NCI-H510A treated with DMSO at 0.1 percent for 48 hours (cell line): Measurements from ENCODE around the gene MR1.

Experiments
- DNase-seq: peaks from one replicate; lab custom pipeline; 2025; lab: John Stamatoyannopoulos, UW

The MR1 gene

GRCh38 chr1:181033799-181034451 lies at the start of gene MR1:
TSS of gene MR1 (plus strand) at chr1:181033983. CDS start at chr1:181034008, 25 bp downstream.
- DNase-seq, result peak; percentile 36

GRCh38 chr1:180988253-180988752 lies 45.5 kb upstream of the MR1 start:
- DNase-seq, result peak; percentile 11

- peak; percentile 10 for DNase-seq
These were observed 39.5 kb upstream of the MR1 start for GRCh38 chr1:180994262-180994661.

DNA sequence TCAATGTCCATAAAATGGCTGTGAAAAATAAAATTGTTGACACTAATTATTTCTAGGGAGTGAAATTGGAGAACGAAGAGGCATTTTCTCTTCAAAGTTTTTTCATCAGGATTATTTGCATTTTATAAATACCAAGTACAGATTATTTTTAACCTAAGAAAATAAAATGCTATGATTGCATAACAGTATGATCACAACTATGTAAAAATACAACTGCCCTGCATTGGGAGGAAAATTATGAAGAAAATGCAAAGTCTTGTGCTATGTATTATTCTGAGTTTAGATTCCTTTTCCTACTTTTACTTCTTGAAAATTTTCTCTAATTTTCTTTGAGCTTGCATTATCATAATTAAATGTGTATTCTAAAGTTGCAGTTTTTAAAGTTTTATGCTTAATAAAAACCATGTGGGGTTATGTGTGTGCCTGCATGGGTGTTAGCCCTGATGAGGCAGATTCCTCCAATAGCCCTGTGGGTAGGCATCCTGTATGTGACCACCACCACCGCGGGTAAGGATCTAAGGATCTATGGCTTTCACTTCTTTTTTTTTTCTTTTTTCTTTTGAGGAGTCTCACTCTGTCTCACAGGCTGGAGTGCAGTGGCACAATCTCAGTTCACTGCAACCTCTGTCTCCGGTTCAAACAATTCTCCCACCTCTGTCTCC lies 35.8 kb upstream of the MR1 start:
- DNase-seq, result no peak

GRCh38 chr1:181001091-181001780 lies 32.5 kb upstream of the MR1 start:
- DNase-seq, result no peak

DNA sequence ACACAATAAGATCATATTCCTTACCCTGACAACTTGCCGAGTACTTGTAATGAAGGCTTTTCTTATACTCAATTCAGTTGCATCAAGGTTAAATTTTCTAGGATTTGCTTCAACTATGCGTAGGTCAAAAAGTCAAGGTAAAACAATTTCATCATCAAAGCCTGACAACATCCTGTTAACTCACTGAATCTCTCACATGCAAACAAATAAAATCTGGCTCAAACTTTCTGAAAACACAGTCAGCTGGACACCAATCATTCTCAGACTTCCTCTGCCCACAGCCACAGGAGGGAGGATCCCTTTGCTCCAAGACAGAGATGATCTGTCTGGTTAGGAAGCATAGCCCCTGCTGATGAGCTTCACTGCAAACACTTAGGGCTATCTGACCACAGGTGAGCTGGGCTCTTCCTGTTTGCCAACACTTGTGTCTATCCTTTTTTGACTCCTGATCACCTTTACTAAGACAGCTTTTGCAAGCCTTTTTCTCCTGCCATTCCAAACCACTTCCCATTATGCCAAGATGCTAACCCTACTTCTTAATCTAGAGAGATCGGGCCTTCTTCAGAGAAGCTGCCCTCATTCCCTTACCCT lies 31.1 kb upstream of the MR1 start:
- no peak for DNase-seq

- no peak for DNase-seq
These were observed 23.0 kb upstream of the MR1 start for GRCh38 chr1:181010789-181011188.

DNA sequence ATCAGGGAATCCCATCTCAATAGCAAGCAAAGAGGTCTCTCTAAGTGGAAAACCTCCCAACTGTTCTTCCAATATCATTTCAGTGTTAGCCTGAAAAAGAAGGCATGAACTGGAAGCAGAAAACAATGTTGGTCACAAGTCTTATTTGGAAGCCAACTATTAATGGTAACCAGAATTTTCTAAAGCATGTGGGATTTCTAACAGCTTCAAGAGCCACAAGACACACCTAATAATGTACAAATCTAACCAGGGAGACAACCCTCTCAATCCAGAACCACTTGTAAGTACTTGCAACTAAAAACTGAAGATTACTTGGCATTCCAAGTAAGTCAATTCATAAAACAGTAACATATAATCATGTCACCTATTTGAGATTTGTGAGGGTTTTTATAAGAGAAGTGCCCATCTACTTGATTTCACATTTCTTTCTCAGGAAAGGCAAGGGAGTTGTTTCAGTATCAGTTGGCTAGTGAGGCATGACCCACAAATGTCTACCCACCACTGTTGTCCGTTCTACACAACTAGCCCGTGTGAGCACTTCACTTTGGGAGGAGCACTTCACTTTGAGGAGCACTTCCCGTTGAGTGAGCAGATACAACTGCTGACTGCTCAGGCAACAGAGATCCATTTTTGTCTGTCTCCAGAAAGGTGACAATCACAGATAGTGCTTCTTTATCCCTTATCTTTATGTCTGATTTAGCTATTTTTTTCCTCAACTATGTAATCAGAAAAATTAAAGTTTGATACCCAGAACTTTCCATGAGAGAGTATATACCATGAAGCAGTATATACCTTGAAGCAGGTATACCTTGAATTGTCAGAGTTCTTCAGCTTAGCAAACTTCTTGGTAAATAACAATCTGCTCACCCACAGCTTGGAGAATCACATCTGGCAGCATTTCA lies 22.2 kb upstream of the MR1 start:
- no peak for DNase-seq

- DNase-seq, result no peak
These were observed 21.5 kb upstream of the MR1 start for GRCh38 chr1:181012203-181012745.

DNA sequence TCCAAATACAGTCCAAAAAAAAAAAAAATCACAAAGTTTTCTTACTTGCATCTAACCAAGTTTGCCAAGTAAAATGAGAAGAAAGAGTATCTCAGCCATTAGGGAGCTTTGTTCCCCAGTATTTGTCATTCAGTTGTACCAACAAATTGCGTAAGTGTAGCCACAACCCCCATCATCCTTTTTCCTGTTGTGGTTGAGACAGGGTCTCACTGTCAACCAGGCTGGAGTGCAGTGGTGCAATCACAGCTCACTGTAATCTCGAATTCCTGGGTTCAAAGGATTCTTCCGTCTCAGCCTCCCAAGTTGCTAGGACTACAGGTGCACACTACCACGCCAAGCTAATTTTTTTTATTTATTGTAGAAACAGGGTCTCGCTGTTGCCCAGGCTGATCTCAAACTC lies 20.6 kb upstream of the MR1 start:
- no peak for DNase-seq

DNA sequence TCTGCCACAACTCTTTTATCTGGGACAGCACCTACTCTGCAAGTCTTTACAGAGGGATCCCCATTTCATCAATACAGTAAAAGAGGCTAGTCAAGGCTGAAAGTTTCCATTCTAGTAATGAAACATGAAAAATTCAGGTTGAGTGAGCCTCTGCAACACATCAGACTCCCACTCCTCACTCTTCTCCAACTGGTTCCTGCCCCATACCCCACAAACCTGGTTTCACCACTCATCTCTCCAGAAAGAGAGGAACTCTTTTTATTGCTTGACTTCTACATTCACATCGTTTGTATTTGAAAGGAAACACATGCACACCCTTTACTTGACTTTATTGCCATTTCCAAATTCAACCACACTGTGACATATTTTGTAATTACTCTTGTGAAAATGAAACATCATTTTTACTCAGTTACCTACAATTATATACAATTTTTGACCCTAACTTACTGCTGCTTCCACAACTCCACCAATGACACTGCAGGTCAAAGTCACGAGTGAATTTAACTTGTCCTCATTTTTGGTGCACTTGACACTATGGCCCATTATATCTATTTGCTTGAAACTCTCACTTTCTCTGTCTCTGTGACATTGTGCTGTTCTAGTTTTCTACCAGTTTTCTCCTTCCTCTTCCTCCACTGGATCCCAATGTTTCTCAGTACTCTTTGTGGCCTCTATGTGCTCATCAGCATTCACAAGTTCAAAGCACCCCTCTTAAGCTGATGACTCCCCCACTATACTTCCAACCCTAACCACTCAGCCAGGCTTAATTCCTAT lies 19.1 kb upstream of the MR1 start:
- DNase-seq, result no peak

- DNase-seq, result no peak
These were observed 18.6 kb upstream of the MR1 start for GRCh38 chr1:181015251-181015615.

- DNase-seq, result no peak
These were observed 17.2 kb upstream of the MR1 start for GRCh38 chr1:181016563-181016962.

GRCh38 chr1:181018901-181019681 lies 14.7 kb upstream of the MR1 start:
- no peak for DNase-seq

DNA sequence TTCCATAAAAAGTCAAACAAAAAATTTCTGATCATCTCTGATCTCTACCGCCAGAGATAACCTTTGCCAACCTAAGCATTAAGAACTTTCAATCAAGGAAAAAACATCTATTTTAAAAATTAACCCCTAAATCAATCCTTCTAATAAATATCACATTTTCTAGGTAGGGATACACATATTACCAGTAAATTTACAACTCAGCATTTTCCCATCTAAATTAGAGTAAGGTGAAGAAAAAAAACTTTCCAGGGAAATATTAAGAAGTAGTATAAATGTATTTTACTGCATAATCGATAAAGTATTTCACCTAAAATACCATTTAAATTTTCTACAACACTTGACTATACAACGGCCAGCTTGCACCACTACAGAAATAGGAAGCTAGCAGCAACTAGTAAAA lies 12.6 kb upstream of the MR1 start:
- no peak for DNase-seq

DNA sequence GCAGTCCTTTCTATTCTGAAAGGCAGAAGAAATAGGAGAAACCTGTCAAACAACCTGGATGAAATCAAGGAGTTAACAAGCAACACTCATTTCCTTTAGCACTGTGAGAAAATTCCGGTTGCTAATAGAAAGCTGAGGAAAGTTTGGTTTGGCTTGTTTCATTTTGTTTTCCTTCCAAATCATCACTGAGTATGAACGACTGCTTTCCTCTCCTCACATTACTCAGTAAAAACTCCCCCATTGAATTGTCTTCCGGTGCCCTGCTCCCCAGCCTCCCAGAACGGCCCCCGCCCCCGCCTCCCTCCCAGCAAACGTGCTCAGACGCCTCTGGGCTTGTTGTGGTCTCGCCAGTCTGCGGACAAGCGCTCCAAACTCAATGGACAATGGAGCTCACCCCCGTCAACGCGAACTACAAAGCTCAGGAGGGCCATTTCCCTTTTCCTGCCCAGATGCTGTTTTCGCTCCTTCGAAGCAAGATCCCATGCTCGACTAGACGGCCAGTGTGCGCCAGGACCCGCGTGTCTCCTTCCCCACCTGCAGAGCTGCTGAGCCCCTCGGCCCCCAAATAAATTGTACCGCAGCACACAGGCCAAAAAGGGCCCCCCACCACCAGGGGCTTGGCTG lies 11.9 kb upstream of the MR1 start:
- DNase-seq, result peak; percentile 70

DNA sequence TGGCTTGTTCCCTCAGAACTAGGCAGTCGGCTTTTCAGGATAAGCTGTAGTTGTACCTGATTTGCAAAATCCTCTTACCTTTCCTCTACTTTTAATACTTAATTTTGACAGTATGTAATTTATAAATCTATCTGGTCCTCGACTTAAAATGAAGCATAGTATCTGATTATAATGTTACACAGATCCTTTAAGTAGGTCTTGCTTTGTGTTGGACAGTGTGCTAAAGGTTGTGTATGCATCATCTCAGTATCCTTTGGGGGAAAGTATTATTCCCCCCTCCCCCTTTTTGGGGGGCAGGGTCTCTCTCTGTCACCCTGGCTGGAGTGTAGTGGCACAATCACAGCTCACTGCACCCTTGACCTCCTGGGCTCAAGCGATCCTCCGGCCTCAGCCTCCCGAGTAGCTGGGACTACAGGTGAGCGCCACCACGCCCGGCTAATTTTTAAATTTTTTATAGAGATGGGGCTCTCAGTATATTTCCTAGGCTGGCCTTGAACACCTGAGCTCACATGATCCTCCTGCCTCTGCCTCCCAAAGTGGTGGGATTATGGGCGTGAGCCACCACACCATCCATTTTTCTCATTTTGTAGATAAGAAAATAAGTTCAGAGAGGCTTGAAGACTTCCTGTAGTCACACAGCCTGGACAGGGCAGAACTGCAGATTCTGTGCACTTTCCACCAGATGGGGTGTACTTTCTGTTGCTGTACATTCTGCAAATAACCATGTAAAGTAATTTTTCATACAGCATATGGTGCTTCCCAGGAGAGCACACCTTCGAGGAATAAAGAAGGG lies 10.3 kb upstream of the MR1 start:
- DNase-seq, result no peak

- DNase-seq, result no peak
These were observed 5.6 kb upstream of the MR1 start for GRCh38 chr1:181028196-181028595.

DNA sequence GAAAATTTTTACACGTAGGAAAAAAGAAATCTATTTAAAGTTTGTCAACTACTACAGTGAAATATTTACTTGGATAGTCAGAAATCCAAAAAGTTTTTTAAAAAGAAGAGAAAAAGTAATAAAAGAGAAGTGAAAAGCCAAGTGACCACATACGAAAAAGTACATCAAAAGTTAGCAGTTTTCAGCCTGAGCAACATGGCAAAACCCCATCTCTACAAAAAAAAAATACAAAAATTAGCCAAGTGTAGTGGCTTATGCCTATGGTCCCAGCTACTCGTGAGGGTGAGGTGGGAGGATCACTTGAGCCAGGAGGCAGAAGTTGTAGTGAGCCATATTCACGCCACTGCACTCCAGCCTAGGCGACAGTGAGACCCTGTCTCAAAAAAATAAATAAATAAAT lies 5.2 kb upstream of the MR1 start:
- DNase-seq, result no peak
